ENCODE results near the gene PRRX2. TPM values are rescaled to one million over a fixed set of nuclear protein-coding genes. Genes with fewer than 3 reads are reported as not detected.

Gene PRRX2
- total and polyA plus RNA-seq, 2 experiments from 2014 or later: 5.8 to 8.3 TPM

- Histone ChIP-seq H3K9me2 (ENCODE audit: insufficient read depth) (no peaks in the 10 kb centered on the region), H3K4me2 (peak overlapping the region; percentile 92), H3F3A (replicated peaks; ENCODE audit: low read depth) (no peaks in the 10 kb centered on the region), H3K4me3 (peak overlapping the region; percentile 78), H3K27me3 (ENCODE audit: insufficient read depth) (no peaks in the 10 kb centered on the region), H3K36me3 (ENCODE audit: insufficient read depth) (no peaks in the 10 kb centered on the region), H3K4me1 (ENCODE audit: insufficient read depth) (no peaks in the 10 kb centered on the region), H3K79me2 (replicated peaks; ENCODE audit: insufficient read depth) (no peaks in the 10 kb centered on the region), H4K20me1 (replicated peaks; ENCODE audit: insufficient read depth) (no peaks in the 10 kb centered on the region), H2AFZ (peak overlapping the region; percentile 96), H3K27ac (ENCODE audit: low read depth) (no peak overlapping the region)
- ATAC-seq: peak; percentile 88
- Mint-ChIP-seq H3K9me3 (no peaks in the 10 kb centered on the region; the same call in 2 of the 3 replicates), H3K27ac (no peak overlapping the region), H3K36me3 (ENCODE audit: low read depth) (no peaks in the 10 kb centered on the region), H3K4me3 (peak overlapping the region; percentile 65), H3K4me1 (peaks cover 5% of the 10 kb centered on the region), H3K27me3 (ENCODE audit: insufficient read depth, low read depth, poor library complexity) (peaks cover 19% of the 10 kb centered on the region)
- TF ChIP-seq EZH2phosphoT487 (IDR thresholded peaks at IDR 0.05; ENCODE audit: unreplicated experiment): no peak
- TF ChIP-seq ETS1 (IDR thresholded peaks at IDR 0.05): no peak
- no peak for TF ChIP-seq NANOG (IDR thresholded peaks at IDR 0.05; ENCODE audit: borderline replicate concordance)
- TF ChIP-seq JUNB (IDR thresholded peaks at IDR 0.05; ENCODE audit: unreplicated experiment): no peak
- no peak for TF ChIP-seq ZNF331 (CRISPR knock-in tag; IDR thresholded peaks at IDR 0.05; ENCODE audit: low read depth)
- TF ChIP-seq CREB1 (CRISPR knock-in tag; IDR thresholded peaks at IDR 0.05; ENCODE audit: low read depth): 0 out of 2 replicates have a peak, but pooled peaks have one; percentile 9
- TF ChIP-seq ZNF114 (CRISPR knock-in tag; IDR thresholded peaks at IDR 0.05): no peak
- no peak for TF ChIP-seq STAT1 (IDR thresholded peaks at IDR 0.05; ENCODE audit: unreplicated experiment)
- no peak for TF ChIP-seq POLR2AphosphoS5 (IDR thresholded peaks at IDR 0.05; ENCODE audit: low read depth)
- peak; percentile 94 for TF ChIP-seq CTCF (conservative IDR thresholded peaks at IDR 0.05; ENCODE audit: low read depth in 2 of 2)
- TF ChIP-seq, protein P1, sequence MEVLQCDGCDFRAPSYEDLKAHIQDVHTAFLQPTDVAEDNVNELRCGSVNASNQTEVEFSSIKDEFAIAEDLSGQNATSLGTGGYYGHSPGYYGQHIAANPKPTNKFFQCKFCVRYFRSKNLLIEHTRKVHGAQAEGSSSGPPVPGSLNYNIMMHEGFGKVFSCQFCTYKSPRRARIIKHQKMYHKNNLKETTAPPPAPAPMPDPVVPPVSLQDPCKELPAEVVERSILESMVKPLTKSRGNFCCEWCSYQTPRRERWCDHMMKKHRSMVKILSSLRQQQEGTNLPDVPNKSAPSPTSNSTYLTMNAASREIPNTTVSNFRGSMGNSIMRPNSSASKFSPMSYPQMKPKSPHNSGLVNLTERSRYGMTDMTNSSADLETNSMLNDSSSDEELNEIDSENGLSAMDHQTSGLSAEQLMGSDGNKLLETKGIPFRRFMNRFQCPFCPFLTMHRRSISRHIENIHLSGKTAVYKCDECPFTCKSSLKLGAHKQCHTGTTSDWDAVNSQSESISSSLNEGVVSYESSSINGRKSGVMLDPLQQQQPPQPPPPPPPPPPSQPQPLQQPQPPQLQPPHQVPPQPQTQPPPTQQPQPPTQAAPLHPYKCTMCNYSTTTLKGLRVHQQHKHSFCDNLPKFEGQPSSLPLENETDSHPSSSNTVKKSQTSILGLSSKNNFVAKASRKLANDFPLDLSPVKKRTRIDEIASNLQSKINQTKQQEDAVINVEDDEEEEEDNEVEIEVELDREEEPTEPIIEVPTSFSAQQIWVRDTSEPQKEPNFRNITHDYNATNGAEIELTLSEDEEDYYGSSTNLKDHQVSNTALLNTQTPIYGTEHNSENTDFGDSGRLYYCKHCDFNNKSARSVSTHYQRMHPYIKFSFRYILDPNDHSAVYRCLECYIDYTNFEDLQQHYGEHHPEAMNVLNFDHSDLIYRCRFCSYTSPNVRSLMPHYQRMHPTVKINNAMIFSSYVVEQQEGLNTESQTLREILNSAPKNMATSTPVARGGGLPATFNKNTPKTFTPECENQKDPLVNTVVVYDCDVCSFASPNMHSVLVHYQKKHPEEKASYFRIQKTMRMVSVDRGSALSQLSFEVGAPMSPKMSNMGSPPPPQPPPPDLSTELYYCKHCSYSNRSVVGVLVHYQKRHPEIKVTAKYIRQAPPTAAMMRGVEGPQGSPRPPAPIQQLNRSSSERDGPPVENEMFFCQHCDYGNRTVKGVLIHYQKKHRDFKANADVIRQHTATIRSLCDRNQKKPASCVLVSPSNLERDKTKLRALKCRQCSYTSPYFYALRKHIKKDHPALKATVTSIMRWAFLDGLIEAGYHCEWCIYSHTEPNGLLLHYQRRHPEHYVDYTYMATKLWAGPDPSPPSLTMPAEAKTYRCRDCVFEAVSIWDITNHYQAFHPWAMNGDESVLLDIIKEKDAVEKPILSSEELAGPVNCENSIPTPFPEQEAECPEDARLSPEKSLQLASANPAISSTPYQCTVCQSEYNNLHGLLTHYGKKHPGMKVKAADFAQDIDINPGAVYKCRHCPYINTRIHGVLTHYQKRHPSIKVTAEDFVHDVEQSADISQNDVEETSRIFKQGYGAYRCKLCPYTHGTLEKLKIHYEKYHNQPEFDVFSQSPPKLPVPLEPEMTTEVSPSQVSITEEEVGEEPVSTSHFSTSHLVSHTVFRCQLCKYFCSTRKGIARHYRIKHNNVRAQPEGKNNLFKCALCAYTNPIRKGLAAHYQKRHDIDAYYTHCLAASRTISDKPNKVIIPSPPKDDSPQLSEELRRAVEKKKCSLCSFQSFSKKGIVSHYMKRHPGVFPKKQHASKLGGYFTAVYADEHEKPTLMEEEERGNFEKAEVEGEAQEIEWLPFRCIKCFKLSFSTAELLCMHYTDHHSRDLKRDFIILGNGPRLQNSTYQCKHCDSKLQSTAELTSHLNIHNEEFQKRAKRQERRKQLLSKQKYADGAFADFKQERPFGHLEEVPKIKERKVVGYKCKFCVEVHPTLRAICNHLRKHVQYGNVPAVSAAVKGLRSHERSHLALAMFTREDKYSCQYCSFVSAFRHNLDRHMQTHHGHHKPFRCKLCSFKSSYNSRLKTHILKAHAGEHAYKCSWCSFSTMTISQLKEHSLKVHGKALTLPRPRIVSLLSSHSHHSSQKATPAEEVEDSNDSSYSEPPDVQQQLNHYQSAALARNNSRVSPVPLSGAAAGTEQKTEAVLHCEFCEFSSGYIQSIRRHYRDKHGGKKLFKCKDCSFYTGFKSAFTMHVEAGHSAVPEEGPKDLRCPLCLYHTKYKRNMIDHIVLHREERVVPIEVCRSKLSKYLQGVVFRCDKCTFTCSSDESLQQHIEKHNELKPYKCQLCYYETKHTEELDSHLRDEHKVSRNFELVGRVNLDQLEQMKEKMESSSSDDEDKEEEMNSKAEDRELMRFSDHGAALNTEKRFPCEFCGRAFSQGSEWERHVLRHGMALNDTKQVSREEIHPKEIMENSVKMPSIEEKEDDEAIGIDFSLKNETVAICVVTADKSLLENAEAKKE (CRISPR knock-in tag; IDR thresholded peaks at IDR 0.05): no peak
- TF ChIP-seq REST (IDR thresholded peaks at IDR 0.05; ENCODE audit: unreplicated experiment): no peak
- peak; percentile 95 for DNase-seq (ENCODE audit: low spot score)
Observed at GRCh38 chr9:129737479-129738274, 72.2 kb downstream of the PRRX2 start.

Measured in GM23338 (cell line).